Measurements from ENCODE around the gene SMIM14.

The SMIM14 gene

DNA sequence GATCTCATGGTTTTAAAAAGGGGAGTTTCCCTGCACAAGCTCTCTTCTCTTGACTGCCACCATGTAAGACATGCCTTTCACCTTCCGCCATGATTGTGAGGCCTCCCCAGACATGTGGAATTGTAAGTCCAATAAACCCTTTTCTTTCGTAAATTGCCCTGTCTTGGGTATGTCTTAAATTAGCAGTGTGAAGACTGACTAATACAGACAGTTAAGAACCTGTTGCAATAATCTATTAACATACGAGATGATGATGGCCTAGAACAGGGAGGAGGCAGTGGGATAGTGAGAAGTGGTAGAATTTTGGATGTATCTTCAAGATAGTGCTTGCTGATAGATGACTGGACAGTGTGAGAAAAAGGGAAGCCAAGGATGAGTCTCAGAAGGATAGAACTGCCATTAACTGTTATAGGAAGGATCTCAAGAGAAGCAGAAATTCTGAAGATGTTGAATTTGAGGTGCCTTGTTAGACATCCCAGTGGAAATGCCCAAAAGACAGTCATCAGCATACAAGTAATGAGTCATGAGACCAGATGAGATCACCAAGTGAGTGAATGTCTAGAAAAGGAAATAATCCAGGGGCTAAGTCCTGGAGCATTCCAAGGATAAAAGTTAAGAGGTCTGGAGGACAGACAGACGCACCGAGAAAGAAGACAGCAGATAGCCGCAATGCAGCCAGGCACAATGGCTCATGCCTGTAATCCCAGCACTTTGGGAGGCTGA, 72.6 kb downstream of the SMIM14 start:
- Histone ChIP-seq H3K27ac (ENCODE audit: low read depth, low read length) (no peak overlapping the region), H3K4me2 (ENCODE audit: low read length) (no peak overlapping the region), H3K36me3 (ENCODE audit: control insufficient read depth, low read length) (peaks cover 73% of the 10 kb centered on the region)

DNA sequence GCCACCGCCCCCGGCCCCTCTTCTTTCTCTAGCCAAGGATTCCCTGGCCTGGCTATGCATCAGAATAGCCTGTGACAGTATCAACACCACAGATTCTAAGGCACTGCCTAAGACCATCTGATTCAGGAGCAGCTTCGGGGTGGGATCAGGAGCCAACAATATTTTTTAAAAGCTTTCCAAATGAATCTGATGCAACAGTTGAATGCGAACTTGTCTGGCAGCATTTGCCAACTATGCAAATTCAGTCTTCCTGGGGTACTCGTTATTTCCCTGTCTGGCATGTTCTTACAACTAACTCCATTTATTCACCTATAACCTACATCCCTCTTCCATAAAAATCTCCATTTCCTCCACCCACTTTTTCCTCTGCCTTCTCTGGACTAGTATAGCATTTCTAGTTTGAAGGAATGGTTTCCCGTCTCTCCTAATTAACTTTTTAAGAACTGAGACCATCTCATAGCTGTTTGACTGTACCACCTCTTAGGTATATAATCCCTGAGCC, 75.3 kb downstream of the SMIM14 start:
- no peak overlapping the region for H3K27ac ChIP-seq (ENCODE audit: low read depth, low read length)
- H3F3A ChIP-seq (ENCODE audit: control insufficient read depth, insufficient read depth): 0 out of 2 replicates have a peak, but pooled peaks cover 4% of the 10 kb centered on the region
- no peaks in the 10 kb centered on the region for H3K27me3 ChIP-seq (ENCODE audit: control insufficient read depth, low read length)
- H3K9me3 ChIP-seq (ENCODE audit: control insufficient read depth, insufficient read depth, low read length): no peaks in the 10 kb centered on the region
- no peaks in the 10 kb centered on the region for H3K4me1 ChIP-seq (ENCODE audit: control insufficient read depth, low read length)
- H3K36me3 ChIP-seq (ENCODE audit: control insufficient read depth, low read length): peaks cover 67% of the 10 kb centered on the region
- H4K20me1 ChIP-seq (ENCODE audit: control insufficient read depth, insufficient read depth, low read depth, low read length): no peaks in the 10 kb centered on the region
- H3K4me3 ChIP-seq (ENCODE audit: low read length): no peak overlapping the region
- peaks cover 28% of the 10 kb centered on the region for H3K79me2 ChIP-seq (ENCODE audit: control insufficient read depth, low read length)
- no peak overlapping the region for H3K4me2 ChIP-seq (ENCODE audit: low read length)
- no peaks in the 10 kb centered on the region for H3K9me2 ChIP-seq (replicated peaks; ENCODE audit: control insufficient read depth, low read length)
- TF ChIP-seq CTCF (IDR thresholded peaks at IDR 0.05; ENCODE audit: low read depth, low read length, poor library complexity, severe bottlenecking) (no peak), EZH2phosphoT487 (IDR thresholded peaks at IDR 0.05; ENCODE audit: borderline replicate concordance, low read length) (no peak)

More for the DNA sequence above, 72.6 kb downstream of the SMIM14 start:
- Histone ChIP-seq H3K27me3 (ENCODE audit: control insufficient read depth, low read length) (no peaks in the 10 kb centered on the region), H3K9me3 (ENCODE audit: control insufficient read depth, insufficient read depth, low read length) (no peaks in the 10 kb centered on the region), H4K20me1 (ENCODE audit: control insufficient read depth, insufficient read depth, low read depth, low read length) (no peaks in the 10 kb centered on the region), H3K9me2 (replicated peaks; ENCODE audit: control insufficient read depth, low read length) (no peaks in the 10 kb centered on the region), H3F3A (ENCODE audit: control insufficient read depth, insufficient read depth) (peaks cover 4% of the 10 kb centered on the region), H3K79me2 (ENCODE audit: control insufficient read depth, low read length) (peaks cover 41% of the 10 kb centered on the region), H3K4me3 (ENCODE audit: low read length) (no peak overlapping the region), H3K4me1 (ENCODE audit: control insufficient read depth, low read length) (no peaks in the 10 kb centered on the region)
- TF ChIP-seq CTCF (IDR thresholded peaks at IDR 0.05; ENCODE audit: low read depth, low read length, poor library complexity, severe bottlenecking) (no peak), EZH2phosphoT487 (IDR thresholded peaks at IDR 0.05; ENCODE audit: borderline replicate concordance, low read length) (no peak)

DNA sequence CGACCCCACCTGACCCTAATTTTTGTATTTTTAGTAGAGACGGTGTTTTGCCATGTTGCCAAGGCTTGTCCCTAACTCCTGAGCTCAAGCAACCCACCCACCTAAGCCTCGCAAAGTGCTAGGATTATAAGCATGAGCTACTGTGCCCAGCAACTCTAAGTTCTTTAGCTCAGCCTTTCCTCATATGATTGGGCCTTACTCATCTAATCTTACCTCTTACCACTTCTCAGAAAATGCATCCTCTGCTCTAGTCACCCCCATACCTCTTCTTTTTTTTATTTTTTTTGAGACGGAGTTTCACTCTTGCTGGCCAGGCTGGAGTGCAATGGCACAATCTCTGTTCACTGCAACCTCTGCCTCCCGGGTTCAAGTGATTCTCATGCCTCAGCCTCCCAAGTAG, 75.9 kb downstream of the SMIM14 start:
- Histone ChIP-seq H3K79me2 (ENCODE audit: control insufficient read depth, low read length) (peaks cover 26% of the 10 kb centered on the region), H3K27ac (ENCODE audit: low read depth, low read length) (no peak overlapping the region), H3K9me2 (replicated peaks; ENCODE audit: control insufficient read depth, low read length) (no peaks in the 10 kb centered on the region), H3K4me1 (ENCODE audit: control insufficient read depth, low read length) (no peaks in the 10 kb centered on the region), H3F3A (ENCODE audit: control insufficient read depth, insufficient read depth) (peaks cover 8% of the 10 kb centered on the region), H3K27me3 (ENCODE audit: control insufficient read depth, low read length) (no peaks in the 10 kb centered on the region), H3K4me2 (ENCODE audit: low read length) (no peak overlapping the region), H3K4me3 (ENCODE audit: low read length) (no peak overlapping the region), H3K9me3 (ENCODE audit: control insufficient read depth, insufficient read depth, low read length) (no peaks in the 10 kb centered on the region), H3K36me3 (ENCODE audit: control insufficient read depth, low read length) (peaks cover 67% of the 10 kb centered on the region), H4K20me1 (ENCODE audit: control insufficient read depth, insufficient read depth, low read depth, low read length) (no peaks in the 10 kb centered on the region)
- no peak for TF ChIP-seq EZH2phosphoT487 (IDR thresholded peaks at IDR 0.05; ENCODE audit: borderline replicate concordance, low read length)
- TF ChIP-seq CTCF (IDR thresholded peaks at IDR 0.05; ENCODE audit: low read depth, low read length, poor library complexity, severe bottlenecking): no peak
